Fibroblast of skin of abdomen (primary cell): ENCODE measurements around the gene CACNB1.
A peak's percentile ranks its signal among the peaks of the same experiment; 100 is the strongest.

Source experiments
- DNase-seq: peaks from one replicate; pipeline ENCODE4 v3.0.0-alpha.2; 2013

CACNB1 gene

DNA sequence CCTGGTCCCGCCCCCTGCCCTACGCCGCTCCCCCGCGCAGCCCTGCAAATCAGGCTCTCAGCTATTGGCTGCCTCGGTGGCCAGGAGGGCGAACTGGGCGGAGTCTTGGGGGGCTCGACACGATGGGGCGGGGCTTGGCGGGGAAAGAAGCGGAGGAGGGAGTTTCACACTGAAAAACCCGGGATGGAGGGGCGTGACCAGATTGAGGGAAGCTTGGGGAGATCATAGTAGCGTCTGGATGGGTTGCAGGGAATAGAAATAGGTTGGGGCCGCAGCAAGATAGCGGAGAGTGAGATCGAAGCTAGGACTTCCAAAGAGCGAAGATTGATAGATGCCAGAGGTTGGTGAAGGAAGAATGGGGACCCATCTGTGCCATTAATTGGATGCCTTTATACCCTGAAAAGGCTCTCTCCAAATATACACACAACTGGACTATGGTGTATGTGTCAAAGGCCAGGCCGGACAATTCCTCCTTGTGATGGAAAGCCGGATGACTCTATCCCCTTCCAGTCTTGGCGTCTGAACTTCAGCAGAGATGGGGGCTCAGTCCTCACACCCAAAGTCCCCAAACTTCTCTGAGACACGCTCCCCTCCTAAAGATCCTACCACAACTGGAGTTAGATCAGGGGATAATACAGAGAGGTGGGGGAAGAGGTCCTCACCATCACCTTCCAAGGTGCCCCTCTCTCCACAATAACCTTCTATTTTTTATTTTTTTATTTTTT is 28.7 kb upstream of the CACNB1 start:
- DNase-seq = peak; percentile 67

DNA sequence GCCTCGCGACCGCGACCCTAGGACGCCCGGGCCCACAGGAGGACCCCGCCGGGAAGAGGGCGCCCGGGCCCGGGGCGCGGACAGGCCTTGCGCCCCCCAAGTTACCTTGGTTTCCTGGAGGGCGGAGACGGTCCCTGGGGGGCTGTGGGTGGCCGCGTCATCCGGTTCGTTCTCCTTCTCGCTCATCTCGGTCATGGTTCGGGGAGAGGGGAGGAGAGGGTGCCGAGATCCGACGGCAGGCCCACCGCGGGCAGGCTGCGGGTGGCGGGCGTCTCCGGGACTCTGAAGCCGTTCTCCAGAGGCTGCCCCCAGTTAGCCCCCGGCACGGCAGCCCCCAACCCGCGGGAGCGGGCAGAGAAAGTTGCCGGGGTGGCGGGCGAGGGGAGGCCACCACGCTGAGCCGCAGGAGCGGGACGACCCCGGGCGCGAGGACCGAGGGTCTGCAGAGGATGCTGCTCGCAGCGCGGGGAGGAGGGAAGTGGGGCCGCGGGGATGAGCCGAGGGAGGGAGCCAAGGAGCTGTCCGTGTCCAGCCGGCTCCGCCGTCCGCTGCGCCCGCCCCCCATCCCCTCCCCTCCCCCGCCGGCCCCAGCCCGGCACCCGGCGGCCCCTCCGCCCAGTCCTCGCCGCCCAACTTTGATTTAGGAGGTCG is 28.0 kb upstream of the CACNB1 start, which contains the start of gene STAC2:
Gene STAC2 (minus strand): TSS at position 638 of the 651 bp plus-strand sequence. CDS start 443 bp downstream, at position 195.
- no peak for DNase-seq

DNA sequence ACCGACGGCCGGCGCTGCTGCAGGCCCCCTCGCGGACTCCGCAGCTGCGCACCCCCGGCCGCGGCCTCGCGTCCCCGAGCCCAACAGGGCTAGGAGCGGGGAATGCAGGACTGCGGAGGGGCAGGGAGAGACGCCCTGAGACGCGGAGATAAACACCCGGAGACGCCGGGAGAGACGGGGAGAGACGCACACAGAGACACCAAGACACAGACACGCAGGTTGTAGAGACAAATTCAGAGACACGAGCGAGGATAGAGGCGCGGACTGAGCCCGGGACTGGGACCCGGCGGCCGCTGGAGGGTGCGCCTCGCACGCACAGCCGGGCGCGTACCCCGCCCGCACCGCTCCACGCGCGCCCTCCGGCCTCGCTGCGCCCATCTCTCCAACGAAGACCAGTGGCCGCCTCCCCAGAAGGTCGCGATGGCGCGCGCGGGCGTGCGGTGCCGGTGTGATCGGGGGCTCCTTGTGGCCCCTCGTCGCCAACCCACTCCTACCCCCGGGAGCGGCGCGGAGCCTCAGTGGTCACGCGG is 27.4 kb upstream of the CACNB1 start:
- DNase-seq = no peak

DNA sequence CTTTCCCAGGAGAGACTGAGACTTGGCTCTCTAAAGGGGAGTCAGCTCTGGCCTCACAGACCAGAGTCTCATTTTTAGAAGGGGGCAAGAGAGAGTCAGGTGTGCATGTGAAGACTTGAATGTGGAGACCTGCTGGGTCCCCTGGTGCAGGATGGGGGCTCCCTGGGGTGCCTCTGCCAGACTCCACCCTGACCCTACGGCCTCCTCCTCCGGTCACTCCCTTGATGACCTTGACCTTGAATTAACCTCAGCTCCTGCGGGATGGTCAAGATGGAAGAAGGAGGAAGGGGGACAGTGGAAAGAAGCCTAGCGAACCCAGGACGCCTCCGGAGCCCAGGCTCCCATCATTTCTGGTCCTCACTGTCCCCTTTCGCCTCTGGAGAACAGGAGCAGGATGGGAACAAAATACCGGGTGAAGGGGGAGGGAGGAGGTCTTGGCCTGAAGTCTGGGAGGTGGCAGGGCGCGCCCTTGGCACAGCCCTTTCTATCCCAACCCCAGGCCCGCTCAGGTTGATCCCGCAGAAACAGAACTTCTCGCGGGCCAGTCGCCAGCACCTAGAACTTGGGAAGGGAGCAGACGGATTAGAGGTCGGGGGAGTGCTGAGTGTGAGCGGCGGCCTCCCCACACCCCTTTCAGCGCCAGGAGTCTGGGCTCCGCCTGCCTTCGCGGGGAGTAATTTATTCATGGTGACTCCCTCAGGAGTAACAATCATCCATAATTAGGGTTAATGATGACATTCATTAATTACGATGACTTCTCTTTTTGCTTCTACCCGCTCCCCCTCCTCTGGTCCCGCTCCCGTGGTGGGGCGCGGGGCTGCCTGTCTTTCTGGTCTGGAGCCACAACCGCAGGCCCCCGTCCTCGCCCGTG is 26.7 kb upstream of the CACNB1 start:
- DNase-seq = no peak

DNA sequence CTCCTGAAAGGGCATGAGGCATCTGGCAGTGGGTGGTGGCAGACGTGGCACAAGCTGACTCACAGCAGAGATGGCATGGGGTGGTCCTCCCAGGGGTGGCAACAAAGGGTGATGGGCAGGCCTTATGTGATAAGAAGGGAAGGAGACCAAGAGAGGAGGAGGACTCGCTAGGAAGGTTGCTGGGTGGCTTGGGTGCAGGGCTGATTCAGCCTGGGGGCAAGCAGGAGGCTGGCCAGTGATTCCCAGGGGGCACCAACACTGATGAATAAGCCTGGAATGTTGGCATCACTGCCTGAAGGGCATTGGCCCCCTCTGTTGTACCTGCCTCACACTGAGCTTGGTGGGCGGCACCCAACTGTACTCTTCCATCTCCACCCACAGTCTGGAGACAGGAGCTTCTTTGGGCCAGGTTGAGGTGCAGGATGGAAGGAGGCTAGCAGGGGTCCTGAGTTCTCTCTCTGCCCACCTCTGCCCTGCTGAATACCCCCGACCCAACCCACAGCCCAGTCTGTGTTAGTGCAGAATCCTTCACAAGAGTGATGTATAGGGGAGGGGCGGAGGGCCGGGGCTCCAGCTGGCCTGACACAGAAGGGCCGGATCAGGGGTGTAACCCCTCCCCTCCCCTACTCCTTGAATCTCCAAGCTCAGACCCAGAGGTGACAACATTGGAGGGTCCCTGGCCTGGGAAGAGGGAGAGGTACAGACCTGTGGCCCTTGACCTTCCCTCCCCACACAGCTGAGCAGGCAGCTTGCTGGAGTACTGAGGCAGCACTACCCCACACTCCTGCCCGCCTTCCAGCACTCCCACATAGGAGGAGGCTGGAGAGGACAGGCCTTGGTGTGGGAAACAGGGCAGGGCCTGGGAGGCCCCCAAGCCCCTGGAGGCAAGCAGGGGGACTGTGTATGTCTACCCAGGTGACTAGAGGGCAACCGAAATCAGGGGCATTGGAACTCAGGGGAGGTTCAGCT is 25.7 kb upstream of the CACNB1 start:
- DNase-seq = no peak

DNA sequence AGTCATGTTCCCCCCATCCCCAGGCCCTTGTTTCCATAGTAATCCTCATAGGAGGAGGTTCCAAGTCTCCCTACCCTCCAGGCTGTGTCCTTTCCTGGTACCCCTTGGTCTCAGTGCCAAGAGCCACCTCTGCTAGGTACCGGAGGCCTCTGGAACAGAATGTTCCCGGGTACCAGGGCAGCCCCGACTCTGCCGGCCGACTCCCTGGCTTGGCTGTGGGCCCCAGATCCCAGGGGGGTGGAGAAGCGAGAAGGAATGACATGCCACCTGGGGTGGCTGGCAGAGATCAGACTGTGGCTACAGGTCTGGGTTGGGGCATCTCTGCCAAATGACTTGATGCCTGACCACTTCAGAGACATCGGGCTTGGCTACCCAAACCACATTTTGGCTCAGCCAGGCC is 24.7 kb upstream of the CACNB1 start:
- DNase-seq = no peak

DNA sequence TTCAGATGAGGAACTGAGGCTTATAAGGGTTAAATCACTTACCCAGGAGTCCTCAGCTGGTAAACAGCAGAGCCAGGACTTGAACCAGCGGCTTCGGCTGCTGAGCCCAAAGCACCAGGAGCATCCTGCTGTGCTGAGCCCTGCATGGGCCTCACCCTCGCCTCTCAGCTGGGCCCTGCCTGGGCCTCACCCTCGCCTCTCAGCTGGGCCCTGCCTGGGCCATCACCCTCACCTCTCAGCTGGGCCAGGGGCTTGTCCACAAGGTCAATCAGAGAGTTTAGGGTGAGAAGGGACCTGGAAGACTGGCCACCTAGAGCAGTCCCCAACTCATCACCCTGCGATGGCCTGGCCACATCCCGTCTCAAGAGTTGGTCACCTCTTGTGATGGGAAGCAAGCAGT is 24.1 kb upstream of the CACNB1 start:
- DNase-seq = no peak

DNA sequence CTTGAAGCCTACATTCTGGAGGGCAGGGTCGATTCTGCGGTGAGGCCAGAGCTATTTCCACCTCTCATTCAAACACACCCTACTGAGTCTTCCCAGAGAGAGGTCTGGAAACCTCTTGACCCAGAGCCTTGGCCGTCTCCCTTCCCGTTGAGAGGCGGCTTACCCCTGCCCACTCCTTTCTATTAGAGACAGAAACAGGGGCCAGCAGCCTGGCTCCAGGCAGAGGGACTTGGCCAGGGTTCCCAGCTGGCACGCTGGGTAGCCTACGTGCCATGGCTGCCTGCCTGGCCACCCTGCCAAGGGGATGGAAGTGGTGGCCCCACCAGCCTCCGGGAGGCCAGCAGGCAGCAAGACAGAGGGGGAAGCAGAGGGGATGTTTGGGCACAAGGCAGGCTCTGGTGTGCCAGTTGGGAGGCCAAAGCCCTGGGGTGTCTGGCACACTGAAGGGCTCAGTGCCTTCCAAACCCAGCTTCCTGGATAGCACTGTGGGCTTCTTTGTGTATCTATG is 22.2 kb upstream of the CACNB1 start:
- DNase-seq = no peak

DNA sequence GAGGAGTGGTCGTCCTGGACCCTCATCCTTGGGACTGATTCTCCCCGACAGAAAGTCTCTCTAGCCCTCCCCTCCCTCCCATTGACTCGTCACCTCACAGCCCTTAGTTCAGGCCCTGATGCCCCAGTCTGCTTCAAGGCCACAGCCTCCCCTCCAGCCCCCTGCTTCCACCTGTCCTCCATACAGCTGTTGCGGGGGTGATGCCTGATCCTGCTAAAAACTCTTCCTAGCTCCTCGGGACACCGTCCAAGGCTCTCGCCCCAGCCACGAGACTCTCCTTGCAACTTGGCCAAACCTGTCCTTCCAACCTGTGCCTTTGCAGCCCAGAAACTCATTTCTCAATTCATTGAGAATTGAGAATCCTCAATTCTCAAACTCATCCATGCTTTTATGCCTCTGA is 21.4 kb upstream of the CACNB1 start:
- no peak for DNase-seq

DNA sequence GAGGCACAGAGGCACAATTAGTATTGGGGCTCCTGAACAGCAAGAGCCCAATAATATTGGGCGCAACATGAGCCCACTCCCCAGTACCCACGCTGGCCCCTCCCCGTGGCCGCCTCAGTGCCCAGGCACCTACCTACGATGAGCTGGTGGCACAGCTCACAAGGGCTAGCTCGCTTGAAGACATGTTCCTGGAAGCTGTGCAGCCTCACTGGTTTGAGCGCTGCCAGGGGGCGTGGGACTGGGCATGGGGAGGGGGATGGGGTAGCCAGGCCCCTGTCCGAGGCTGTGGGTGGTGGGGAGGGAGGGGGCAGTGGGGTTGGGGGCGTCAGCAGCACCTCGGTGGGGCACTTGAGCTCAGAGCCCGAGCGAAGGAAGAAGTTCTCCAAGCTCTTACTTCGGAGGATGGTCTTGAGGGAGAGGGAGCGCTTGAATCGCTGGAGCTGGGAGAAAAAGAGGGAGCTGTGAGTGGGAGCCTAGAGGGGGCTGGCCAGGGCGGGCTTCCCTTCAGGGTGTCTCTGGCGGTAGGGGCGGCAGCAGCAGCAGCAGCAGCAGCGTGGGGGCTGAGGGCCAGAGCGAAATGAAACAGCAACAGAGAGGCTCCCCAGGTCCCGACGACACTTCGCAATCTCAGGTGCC is 20.4 kb upstream of the CACNB1 start:
- no peak for DNase-seq

DNA sequence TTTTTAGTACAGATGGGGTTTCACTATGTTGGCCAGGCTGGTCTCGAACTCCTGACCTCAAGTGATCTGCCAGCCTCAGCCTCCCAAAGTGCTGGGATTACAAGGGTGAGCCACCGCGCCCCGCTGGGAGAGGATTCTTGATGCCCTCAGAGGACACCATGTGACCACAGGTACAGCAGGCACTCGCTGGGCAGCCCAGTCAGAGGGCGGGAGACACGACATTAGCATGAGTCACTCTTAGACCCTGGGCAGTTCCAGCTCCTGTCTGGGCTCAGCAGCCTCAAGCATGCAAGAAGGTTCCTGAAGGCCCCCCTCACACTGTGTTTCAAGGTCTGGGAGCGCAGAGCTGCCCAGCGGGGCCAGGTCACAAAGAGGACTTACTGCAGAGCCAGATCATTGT is 16.4 kb upstream of the CACNB1 start:
- DNase-seq = no peak

DNA sequence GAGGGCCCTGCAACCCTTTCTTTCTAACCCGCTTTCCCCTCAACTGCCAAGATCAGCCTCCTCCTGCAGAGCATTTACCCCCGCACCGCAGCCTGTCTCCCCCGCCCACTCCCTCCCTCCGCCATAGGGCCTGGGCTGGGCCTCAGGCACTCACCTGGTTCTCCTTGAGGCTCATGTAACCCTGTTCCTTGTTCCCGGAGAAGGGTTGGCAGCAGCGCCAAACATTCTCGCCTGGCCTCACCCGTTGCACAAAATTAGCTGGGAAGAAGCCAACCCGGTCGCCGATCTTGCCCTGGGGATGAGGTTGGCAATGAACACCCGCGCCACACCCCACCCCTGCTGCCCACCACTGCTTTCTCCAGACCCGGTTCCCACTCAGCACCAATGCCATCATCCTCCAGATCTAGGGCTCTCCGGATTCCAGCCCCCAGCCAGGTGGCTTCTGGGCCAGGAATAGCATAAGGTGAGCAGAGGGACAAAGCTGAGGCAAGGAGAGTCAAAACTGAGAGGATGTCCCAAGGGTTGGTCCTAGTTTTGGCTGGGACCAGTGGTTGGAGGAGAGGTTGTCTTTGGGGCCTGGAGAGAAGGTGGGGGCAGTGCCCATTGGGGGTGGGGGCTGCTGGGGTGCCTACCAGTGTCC is 15.5 kb upstream of the CACNB1 start:
- DNase-seq = no peak

DNA sequence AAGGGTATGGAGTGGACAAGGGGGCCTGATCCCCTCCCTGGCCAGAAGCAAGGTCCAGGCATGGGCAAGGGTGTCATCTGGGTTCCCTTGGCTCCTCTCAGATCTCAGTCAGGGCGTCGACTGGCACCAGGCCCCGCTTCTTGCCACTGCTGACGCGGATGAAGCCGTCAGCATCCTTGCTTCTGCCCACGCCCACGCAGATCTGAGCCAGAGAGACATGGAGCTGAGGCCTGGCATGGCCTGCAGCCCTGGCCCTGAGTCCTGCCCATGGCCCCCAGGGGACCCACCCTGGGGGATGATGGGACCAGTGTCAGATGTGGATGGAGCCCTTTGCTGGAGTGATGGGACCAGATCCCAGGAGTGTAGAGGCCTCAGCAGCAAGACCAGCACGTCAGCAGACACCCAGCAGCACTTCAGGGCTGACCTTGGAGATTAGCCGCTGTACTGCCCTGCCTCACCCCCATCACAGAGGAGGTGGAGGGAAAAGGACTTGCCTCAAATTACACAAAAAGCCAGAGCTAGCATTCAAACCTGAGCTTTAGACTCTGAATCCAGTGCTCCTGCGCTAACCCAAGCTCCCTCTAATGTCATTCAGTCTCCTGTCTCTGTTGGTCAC is 14.8 kb upstream of the CACNB1 start:
- DNase-seq = no peak

DNA sequence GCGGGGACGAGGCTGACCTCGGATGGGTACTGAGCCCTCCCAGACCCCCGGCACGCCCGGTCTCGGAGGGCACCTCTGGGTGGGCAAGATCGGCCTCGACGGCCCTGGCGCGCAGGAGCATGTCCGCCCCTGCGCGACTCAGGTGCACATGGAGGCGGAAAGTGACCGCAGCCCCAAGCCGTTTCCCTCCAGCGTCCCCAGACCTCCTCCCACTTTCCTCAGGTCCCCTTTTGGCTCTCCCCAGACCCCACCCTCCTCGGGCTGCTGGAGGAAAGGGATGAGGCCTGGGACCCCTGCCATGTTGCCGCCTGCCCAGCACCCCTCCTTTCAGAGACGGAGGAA is 12.6 kb upstream of the CACNB1 start:
- DNase-seq = no peak

DNA sequence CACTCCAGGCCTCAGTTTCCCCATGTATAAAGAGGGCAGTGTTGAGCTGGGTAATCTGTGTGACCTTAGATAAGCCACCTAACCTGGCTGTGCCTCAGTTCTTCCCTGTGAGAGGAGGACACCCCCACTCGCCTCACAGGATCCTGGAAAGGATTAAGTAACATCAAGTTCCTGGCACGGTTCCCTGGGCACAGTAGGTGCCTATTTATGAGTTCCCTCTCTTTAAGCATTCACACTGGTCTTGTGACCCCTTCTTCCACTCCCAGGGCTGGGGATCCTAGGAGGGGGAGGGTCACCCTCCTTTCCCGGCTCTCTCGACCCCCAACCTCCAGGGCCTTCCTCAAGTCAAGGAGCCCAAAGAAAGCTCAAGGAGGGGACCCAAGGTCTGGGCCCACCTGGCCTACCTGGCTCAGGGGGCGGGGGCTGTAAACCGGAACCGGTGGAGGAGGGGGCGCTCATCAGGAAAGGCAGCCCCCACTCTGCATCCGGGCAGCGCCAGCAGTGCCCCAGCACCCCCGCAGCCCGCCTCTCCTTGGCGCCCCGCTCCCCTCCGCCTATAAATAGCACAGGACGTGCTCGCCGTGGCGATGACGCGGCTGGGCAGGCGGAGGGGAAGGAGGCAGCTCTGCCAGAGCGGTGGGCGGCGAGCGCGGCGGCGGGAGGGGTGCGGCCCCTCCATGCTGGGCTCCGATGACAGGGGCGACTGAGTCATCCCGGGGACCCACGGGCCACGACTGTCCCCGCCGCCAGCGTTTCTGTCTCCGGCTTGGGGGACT is 12.0 kb upstream of the CACNB1 start:
- peak; percentile 72 for DNase-seq

DNA sequence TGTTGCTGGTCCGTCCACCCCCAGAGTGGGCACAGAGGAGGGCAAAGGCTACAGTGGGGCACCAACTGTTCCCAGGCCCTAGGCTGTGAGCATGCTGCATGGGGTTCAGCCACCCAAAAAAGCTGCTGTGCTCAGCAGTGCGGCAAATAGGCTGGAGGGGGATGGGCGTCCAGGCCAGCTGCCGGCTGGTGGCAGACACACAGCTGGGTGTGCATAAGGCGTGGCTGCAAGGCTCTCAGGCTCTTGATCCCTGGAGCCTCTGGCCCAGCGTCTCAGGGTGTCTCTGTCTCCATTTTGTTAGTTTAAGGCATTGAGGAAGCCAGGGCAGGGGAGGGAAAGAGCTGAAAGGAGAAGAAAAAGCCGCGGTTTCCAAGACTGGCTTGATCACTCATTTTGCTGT is 11.4 kb upstream of the CACNB1 start:
- no peak for DNase-seq

DNA sequence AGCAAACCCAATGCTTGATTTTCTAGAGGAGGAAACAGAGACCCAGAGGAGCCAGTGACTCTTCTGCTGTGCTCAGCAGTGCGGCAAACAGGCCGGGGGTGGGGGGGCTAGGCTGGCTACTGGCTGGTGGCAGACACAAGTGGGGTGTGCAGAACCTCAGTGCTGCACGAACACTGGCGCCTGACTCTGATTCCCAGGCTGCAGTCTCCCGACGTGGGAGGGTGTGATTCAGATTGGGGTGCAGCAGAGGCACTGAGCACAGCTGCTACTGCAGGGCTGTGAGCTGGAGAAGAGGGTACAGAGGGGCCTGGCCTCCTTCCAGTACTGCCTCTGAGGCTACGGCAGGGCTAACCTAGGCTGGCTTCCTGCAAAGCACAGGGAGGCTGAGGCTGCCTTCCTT is 10.7 kb upstream of the CACNB1 start:
- DNase-seq = no peak

DNA sequence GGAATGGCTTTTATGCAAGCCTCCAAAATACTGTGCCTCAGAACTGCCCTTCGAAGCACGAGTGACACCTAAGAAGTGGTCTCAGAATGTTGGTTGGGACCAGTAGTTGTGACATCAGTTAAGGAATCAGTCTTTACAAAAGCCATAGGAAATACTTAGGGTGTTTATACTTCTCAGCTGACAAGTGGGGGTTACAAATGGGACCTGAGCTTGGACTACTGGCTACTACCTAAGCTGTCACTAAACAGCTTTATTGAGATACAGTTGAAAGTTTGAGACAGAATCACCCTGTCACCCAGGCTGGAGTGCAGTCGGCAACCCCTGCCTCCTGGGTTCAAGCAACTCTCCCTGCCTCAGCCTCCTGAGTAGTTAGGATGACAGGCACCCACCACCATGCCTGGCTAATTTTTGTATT is 7.7 kb upstream of the CACNB1 start:
- no peak for DNase-seq

DNA sequence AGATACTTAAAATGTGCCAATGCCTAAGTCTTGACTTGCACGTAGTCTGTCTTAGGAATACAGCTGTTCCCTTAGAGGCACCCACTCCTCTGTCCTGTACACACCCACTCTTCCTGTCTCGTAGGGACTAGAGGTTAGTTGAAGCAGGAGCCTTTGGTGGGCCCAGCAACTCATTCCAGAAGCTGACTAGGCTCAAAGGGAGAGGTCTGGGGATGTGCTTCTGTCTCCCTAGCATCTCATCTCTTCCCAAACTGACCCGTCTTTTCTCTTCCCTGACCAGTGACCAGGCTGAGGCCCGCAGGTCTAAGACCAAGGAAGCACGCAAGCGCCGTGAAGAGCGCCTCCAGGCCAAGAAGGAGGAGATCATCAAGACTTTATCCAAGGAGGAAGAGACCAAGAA is 6.8 kb upstream of the CACNB1 start:
- DNase-seq = no peak
